Stimulated activated memory B cell treated with anti-CD40 and anti-IgM and Interleukin-4, amounts not matched to agents 10 μg/mL and 1 μg/mL and 100 μg/mL, for 72 hours (primary cell): ENCODE results near the gene MT1A.
"Not testable (repeated sequence)": the region's sequence is repeated elsewhere in the genome, so short reads cannot be mapped to it uniquely, and the experiment has no call there.

ENCODE experiments used
- ATAC-seq: fragments of 150-1000 bp; cut with Tn5 transposase; 2 replicates; pipeline ENCODE4 v1.10.0; 2021
- H3K27ac Mint-ChIP-seq: one replicate; pipeline ENCODE4 v1.8.0; 2022; ENCODE audit warnings: mild to moderate bottlenecking, mixed read lengths
- H3K27me3 Mint-ChIP-seq: one replicate; pipeline ENCODE4 v1.8.0; 2022; ENCODE audit warnings: mixed read lengths
- H3K36me3 Mint-ChIP-seq: one replicate; pipeline ENCODE4 v1.8.0; 2022; ENCODE audit warnings: mixed read lengths
- H3K4me1 Mint-ChIP-seq: one replicate; pipeline ENCODE4 v1.8.0; 2022; ENCODE audit warnings: mixed read lengths
- H3K4me3 Mint-ChIP-seq: one replicate; pipeline ENCODE4 v1.8.0; 2022; ENCODE audit warnings: mild to moderate bottlenecking, moderate library complexity, mixed read lengths
- H3K9me3 Mint-ChIP-seq: one replicate; pipeline ENCODE4 v1.8.0; 2022; ENCODE audit warnings: mixed read lengths

Gene MT1A

DNA sequence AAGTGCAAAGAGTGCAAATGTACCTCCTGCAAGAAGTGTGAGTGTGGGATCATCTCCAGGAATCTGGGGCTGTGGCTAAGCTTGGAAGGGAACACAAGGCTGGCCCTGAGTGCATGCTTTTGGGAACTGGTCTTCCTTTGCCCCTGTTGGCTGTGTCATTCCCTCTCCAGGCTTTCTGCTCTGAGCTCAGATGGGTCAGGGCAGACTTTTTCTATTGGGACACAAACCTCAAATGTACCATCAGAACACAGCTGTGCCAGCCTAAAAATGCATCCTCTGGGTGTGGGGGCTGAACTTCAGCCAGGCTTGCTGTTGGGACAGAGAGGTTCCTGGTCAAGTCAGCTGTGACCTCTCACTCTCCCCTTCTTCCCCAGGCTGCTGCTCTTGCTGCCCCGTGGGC lies 14.1 kb downstream of the MT1A start:
- ATAC-seq = no peak
- peaks cover 18% of the 10 kb centered on the region for H3K4me1 Mint-ChIP-seq

DNA sequence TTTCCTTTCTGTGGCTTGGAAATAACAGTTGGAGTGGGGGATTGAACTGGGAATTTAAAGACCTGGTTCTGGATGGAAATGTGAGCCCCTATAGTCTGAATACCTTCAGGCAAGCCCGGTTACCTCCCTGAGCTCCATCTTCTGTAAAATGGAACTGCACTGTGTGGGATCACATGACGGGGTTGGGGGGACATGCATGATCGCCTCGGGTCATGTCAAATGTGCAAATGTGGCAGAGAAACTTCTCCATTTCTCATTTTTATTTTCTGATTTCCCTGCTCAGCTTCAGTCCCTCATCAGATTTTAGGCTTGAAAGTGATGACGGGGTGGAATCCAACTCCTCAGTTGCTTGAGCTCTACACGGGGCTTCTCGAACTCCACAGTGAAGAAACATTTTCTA lies 14.8 kb downstream of the MT1A start:
- Mint-ChIP-seq H3K9me3 (no peaks in the 10 kb centered on the region), H3K36me3 (no peaks in the 10 kb centered on the region), H3K4me1 (peaks cover 24% of the 10 kb centered on the region), H3K27me3 (peaks cover 14% of the 10 kb centered on the region), H3K27ac (no peak overlapping the region), H3K4me3 (no peak overlapping the region)
- no peak for ATAC-seq

More for the DNA sequence above, 14.1 kb downstream of the MT1A start:
- no peaks in the 10 kb centered on the region for H3K9me3 Mint-ChIP-seq
- no peaks in the 10 kb centered on the region for H3K36me3 Mint-ChIP-seq
- peaks cover 21% of the 10 kb centered on the region for H3K27me3 Mint-ChIP-seq
- no peak overlapping the region for H3K27ac Mint-ChIP-seq
- no peak overlapping the region for H3K4me3 Mint-ChIP-seq

DNA sequence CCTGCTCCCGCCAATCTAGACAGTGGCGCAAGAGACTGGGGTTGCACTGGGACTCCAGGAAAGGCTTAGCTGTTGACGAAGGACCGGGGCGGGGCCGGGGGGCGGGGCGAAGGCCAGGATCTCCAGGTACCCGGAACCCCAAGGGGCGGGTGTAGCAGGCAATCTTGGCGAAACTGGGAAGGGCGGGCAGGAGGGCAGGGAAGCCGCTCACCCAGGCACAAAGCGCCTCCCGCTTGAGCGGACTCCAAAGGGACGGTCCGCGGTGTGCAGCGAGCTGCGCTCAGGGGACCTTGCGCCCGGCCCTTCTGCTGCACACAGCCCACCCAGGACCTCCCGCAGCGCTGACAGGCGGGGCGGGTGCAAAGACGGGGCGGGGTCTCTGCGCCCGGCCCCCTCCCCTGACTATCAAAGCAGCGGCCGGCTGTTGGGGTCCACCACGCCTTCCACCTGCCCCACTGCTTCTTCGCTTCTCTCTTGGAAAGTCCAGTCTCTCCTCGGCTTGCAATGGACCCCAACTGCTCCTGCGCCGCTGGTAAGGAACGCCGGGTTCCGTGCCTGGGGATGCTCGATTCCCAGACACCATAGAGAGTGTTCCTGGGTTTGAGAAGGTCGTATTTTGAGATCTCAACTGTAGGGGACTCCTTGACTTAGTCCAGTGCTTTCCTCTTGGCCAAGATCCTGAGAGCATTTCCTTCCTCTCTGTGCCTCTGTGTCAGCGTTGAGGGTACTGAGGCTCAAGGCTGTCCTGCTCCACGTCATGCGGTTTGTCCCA lies 19.3 kb downstream of the MT1A start, which contains the start of gene MT1F:
Gene MT1F (plus strand): TSS at position 405 of the 772 bp plus-strand sequence. CDS start 100 bp downstream, at position 505.
- Mint-ChIP-seq H3K36me3 (no peaks in the 10 kb centered on the region), H3K27me3 (peaks cover 14% of the 10 kb centered on the region), H3K27ac (peak within 1 kb of the TSS; percentile 71), H3K4me1 (peaks cover 34% of the 10 kb centered on the region), H3K9me3 (no peaks in the 10 kb centered on the region), H3K4me3 (peak within 1 kb of the TSS; percentile 89)
- ATAC-seq = peak; percentile 85

DNA sequence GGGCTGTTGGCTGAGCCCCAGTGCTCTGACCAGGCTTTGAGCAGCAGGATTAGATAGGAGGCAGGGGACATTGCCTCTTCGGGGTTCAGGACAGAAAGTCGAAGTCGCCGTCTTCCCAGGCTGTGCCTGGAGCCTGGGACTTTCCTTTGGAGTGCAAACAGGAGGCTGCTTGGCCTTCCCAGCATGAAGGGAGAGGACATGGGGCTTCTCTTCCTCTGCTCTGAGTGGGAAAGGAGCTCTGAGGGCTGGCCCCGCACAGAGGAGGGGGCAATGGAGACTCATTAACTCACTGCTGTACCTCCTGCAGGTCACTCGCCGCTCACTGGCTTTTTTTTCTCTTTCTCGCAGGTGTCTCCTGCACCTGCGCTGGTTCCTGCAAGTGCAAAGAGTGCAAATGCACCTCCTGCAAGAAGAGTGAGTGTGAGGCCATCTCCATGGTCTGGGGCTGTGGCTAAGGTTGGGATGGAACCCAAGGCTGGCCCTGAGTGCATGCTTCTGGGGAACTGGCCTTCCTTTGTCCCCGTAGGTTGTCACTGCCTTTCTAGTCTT lies 19.9 kb downstream of the MT1A start:
- ATAC-seq = no peak
- Mint-ChIP-seq H3K27ac (peak overlapping the region; percentile 71), H3K4me3 (peak overlapping the region; percentile 89), H3K36me3 (no peaks in the 10 kb centered on the region), H3K27me3 (peaks cover 21% of the 10 kb centered on the region), H3K9me3 (no peaks in the 10 kb centered on the region), H3K4me1 (peaks cover 35% of the 10 kb centered on the region)

DNA sequence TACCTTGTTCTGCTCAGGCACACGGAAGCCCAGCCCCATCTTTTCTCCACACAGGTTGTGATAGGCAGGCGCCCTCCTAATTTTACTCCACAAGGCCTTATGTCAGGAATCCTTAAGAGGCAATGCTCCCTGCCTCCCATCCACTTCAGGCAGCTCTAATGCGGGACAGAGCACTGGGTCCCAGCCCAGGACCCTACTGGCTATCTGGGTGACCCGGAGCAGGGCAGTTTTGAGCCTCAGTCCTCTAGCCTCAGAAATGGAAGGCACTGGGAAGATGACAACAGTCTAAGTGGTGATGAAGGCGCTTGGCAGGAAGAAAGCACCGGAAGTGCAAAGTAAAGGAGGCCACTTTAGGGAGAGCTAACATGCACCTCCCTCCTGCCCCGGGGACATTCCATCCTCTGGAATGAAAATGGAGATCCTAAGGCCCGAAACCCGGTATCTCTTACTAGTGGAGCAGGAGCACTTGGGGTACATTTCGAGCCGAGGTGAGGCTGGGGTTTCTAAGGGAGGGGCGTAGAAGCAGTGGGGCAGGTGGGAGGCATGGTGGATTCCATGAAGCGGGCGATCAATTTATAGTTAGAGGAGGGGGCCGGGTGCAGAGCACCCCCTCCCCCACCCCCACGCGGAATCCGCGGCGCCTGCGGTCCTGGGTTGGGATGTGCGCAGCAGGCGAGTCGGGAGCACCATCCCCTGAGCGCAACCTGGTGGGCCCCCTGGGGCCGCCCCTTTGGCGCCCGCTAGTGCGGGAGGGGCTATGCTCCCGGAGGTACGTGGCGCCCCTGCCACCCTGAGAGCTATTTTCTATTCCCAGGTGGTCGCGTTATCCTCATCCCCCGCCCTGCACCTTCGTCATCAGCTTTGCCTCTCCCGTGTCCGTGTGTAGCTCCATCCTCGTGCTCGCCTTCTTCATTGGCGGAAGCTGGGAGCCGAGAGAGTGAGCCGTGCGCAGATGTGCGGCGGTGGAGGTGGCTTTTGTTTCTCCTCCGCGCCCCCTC lies 24.2 kb downstream of the MT1A start:
- H3K36me3 Mint-ChIP-seq = no peaks in the 10 kb centered on the region
- no peaks in the 10 kb centered on the region for H3K9me3 Mint-ChIP-seq
- peaks cover 63% of the 10 kb centered on the region for H3K27me3 Mint-ChIP-seq
- peak overlapping the region; percentile 21 for H3K4me3 Mint-ChIP-seq
- H3K27ac Mint-ChIP-seq = no peak overlapping the region
- ATAC-seq = peak; percentile 22
- H3K4me1 Mint-ChIP-seq = peaks cover 25% of the 10 kb centered on the region

DNA sequence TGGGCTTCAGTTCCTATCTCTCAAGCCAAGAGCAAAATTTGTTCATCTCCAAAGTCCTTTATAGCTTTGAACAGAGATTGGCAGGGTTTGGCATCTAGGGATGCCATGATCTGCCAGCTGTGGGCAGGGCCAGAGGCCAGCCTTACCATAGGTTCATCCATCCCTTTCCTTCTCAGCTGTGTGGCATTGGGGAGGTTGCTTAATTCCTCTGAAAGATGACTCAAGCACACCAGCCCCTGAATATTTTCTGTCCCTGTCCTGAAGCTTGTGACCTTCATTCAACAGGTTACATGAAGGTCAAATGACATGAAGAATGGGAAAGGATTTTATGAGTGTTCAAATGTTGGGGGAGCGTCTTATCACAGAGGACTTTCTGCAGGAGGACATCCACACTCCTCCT lies 26.0 kb downstream of the MT1A start:
- Mint-ChIP-seq H3K27me3 (peaks cover 82% of the 10 kb centered on the region), H3K4me3 (no peak overlapping the region), H3K36me3 (no peaks in the 10 kb centered on the region), H3K27ac (no peak overlapping the region), H3K9me3 (no peaks in the 10 kb centered on the region), H3K4me1 (peaks cover 34% of the 10 kb centered on the region)
- ATAC-seq = no peak

DNA sequence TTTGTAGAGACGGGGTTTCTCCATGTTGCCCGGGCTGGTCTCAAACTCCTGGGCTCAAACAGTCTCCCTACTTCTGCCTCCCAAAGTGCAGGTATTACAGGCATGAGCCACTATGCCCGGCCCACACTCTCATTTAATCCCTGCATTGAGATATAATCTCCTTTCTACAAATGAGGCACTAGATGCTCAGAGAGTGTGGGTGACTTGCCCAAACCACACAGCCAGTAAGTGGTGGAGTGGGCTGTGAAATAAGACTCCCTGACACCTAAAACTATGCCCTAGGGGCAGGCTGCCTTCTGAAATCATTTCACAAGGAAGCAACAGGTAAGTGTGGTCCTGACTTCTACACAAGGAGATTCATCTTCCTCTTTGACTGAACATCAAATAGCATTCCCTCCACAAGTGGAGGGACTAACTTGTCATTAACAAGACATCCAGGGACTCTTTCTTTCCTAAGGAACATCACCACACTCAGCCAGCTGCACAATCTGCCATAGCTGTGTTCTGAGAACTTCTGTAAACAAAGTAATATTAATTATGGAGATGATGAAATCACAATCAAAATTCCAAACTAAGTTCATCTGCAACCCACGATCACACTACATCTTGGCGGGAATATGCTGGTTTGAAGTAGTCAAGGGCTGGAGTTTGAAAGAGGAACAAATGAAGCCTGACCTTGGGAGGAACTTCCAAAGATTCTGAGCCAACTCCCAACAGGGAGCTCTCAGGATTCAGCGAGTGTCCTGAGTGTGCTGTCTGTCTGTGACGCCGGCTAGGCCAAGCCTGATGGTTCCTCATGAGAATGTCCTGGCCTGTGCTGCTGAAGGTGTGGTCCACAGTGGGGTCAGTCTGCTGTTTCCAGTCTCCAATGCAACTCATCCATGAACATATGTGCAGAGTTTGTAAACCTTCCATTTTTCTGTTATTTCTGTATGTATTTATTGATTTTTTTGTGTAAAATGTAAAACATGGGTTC lies 27.1 kb downstream of the MT1A start:
- H3K4me3 Mint-ChIP-seq, H3K9me3 Mint-ChIP-seq, H3K36me3 Mint-ChIP-seq, ATAC-seq, H3K27ac Mint-ChIP-seq: not testable (repeated sequence)
- peaks cover 92% of the 10 kb centered on the region for H3K27me3 Mint-ChIP-seq
- peaks cover 39% of the 10 kb centered on the region for H3K4me1 Mint-ChIP-seq

DNA sequence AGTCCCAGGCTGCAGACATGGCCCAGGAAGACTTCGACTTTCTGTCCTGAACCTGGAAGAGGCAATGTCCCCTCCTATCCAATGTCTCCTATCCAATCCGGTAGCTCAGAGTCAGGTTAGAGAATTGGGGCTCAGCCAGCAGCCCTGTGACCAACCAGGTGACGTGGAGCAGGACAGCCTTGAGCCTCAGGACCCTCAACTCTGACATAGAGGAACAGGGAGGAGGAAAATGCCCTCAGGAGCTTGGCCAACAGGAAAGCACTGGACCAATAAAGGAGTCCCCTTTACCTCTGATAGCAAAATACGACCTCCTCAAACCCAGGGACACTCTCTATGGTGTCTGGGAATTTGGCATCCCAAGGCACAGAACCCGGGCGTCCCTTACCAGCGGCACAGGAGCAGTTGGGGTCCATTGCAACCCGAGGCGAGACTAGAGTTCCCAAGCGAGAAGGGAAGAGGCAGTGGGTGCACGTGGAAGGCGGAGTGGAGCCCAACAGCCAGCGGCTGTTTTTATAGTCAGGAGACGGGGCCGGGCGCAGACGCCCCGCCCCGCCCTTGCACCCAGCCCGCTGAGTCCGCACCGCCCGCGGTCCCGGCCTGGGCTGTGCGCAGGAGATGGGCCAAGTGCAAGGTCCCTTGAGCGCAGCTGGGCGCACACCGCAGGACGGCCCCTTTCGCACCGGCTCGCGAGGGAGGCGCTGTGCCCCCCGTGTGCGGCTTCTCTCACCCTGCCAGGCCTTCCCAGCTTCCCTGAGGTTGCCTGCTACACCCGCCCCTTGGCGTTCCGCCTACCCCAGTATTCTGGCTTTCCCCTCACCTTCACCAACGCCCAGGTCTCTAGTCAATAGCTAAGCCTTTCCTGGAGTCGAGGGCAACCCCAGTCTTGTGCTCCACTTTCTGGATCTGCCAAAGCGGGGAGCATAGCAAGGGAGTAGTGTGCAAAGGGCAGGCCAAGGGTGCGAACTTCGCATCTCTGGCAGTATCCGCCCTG lies 29.4 kb downstream of the MT1A start, which contains the start of gene MT1G:
Gene MT1G (minus strand): TSS at position 485 of the 991 bp plus-strand sequence. CDS start 72 bp downstream, at position 413.
- ATAC-seq = peak; percentile 34
- H3K27me3 Mint-ChIP-seq = peaks cover 96% of the 10 kb centered on the region
- H3K27ac Mint-ChIP-seq = no peak within 1 kb of the TSS
- peaks cover 32% of the 10 kb centered on the region for H3K4me1 Mint-ChIP-seq
- no peaks in the 10 kb centered on the region for H3K36me3 Mint-ChIP-seq
- H3K9me3 Mint-ChIP-seq = no peaks in the 10 kb centered on the region
- H3K4me3 Mint-ChIP-seq = no peak within 1 kb of the TSS

DNA sequence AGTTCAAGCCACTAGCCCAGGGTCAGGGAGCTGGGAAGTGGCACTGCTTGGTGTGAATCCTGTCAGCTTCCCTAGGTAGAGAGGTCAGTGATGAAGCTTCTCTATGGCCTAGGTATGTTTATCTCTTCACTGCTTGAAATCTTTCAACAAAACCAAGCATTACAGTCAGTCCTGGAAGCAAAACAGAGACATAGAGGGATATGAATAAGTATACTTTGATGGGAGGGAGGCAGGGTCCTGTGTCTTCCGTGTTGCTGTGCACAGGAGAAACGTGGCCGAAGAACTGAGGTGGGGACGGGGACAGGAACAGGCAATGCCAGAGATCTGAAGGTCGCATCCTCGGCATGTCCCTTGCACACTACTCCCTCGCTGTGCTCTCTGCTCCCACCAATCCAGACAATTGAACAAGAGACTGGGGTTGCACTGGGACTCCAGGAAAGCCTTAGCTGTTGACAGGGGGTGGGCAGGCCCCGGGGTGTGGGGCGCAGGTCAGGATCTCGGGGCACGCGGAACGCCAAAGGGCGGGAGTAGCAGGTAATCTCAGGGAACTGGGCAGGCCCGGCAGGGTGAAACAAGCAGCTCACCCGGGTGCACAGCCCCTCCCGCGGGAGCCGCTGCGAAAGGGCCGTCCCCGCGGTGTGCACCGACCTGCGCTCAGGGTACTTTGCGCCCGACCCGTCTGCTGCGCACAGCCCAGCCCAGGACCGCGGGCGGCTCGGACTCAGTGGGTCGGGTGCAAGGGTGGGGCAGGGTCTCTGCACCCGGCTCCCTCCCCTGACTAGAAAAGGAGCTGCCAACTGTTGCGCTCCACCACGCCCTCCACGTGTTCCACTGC lies 30.8 kb downstream of the MT1A start, which contains the start of gene MT1H:
Gene MT1H (plus strand): TSS at position 810 of the 835 bp plus-strand sequence. CDS start 71 bp downstream, outside the sequence.
- H3K4me1 Mint-ChIP-seq = peaks cover 24% of the 10 kb centered on the region
- H3K27me3 Mint-ChIP-seq = peaks cover 93% of the 10 kb centered on the region
- H3K9me3 Mint-ChIP-seq = no peaks in the 10 kb centered on the region
- ATAC-seq = peak; percentile 52
- no peaks in the 10 kb centered on the region for H3K36me3 Mint-ChIP-seq
- H3K4me3 Mint-ChIP-seq = peak within 1 kb of the TSS; percentile 46
- H3K27ac Mint-ChIP-seq = no peak within 1 kb of the TSS

DNA sequence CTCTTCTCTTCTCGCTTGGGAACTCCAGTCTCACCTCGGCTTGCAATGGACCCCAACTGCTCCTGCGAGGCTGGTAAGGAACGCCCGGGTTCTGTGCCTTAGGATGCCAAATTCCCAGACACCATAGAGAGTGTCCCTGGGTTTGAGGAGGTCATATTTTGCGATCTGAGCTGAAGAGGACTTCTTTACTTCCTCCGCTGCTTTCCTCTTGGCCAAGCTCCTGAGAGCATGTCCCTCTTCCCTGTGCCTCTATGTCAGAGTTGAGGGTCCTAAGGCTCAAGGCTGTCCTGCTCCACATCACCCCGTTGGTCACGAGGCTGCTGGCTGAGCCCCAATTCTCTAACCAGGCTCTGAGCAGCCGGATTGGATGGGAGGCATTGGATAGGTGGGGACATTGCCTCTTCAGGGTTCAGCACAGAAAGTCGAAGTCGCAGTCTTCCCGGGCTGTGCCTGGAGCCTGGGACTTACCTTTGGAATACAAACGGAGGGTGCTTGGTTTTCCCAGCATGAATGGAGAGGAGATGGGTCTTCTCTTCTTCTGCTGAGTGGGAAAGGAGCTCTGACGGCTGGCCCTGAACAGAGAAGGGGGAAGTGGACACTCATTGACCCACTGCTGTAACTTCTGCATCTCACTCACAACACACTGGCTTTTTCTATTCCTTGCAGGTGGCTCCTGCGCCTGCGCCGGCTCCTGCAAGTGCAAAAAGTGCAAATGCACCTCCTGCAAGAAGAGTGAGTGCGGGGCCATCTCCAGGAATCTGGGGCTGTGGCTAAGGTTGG lies 31.6 kb downstream of the MT1A start:
- H3K27me3 Mint-ChIP-seq = peaks cover 93% of the 10 kb centered on the region
- ATAC-seq = no peak
- H3K9me3 Mint-ChIP-seq = no peaks in the 10 kb centered on the region
- H3K4me3 Mint-ChIP-seq = peak overlapping the region; percentile 46
- H3K4me1 Mint-ChIP-seq = peaks cover 24% of the 10 kb centered on the region
- H3K27ac Mint-ChIP-seq = no peak overlapping the region
- no peaks in the 10 kb centered on the region for H3K36me3 Mint-ChIP-seq

DNA sequence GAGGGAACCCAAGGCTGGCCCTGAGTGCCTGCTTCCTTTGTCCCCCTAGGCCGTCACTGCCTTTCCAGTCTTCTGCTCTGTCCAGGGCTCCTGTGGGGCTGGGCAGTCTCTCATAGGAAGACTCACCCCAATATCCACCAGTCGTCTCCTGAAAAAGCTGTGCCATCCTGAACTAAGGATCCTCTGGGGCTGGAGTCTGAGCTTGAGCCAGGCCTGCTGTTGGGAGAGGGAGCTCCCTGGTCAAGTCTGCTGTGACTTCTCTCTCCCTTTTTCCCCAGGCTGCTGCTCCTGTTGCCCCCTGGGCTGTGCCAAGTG lies 32.1 kb downstream of the MT1A start:
- Mint-ChIP-seq H3K36me3 (no peaks in the 10 kb centered on the region), H3K27me3 (peaks cover 93% of the 10 kb centered on the region), H3K4me3 (no peak overlapping the region), H3K27ac (no peak overlapping the region), H3K4me1 (peaks cover 29% of the 10 kb centered on the region), H3K9me3 (no peaks in the 10 kb centered on the region)
- no peak for ATAC-seq

DNA sequence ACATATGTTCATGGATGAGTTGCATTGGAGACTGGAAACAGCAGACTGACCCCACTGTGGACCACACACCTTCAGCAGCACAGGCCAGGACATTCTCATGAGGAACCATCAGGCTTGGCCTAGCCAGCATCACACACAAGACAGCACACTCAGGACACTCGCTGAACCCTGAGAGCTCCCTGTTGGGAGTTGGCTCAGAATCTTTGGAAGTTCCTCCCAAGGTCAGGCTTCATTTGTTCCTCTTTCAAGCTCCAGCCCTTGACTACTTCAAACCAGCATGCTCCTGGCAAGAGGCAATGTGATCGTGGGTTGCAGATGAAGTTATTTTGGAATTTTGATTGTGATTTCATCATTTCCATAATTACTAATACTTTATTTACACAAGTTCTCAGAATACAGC lies 33.2 kb downstream of the MT1A start:
- Mint-ChIP-seq H3K4me1 (peaks cover 40% of the 10 kb centered on the region), H3K27me3 (peaks cover 93% of the 10 kb centered on the region)
- H3K9me3 Mint-ChIP-seq, ATAC-seq, H3K27ac Mint-ChIP-seq, H3K4me3 Mint-ChIP-seq, H3K36me3 Mint-ChIP-seq: not testable (repeated sequence)
